Measurements from ENCODE around the gene SPSB2.

DNA sequence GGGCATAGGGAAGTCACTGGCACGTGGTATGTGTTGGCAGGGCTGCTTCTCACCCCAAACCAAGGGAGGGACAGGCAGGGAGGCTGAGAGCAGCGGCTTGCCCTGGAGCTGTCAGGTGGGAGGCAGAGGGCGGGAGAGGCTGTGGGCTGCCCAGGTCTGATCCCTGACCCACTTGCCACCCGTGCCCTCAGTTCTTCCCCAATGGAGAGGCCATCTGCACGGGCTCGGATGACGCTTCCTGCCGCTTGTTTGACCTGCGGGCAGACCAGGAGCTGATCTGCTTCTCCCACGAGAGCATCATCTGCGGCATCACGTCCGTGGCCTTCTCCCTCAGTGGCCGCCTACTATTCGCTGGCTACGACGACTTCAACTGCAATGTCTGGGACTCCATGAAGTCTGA, 27.7 kb downstream of the SPSB2 start:
- no peak for TF ChIP-seq EZH2 (IDR thresholded peaks at IDR 0.05; ENCODE audit: low read length, unreplicated experiment)
- TF ChIP-seq, protein P1, sequence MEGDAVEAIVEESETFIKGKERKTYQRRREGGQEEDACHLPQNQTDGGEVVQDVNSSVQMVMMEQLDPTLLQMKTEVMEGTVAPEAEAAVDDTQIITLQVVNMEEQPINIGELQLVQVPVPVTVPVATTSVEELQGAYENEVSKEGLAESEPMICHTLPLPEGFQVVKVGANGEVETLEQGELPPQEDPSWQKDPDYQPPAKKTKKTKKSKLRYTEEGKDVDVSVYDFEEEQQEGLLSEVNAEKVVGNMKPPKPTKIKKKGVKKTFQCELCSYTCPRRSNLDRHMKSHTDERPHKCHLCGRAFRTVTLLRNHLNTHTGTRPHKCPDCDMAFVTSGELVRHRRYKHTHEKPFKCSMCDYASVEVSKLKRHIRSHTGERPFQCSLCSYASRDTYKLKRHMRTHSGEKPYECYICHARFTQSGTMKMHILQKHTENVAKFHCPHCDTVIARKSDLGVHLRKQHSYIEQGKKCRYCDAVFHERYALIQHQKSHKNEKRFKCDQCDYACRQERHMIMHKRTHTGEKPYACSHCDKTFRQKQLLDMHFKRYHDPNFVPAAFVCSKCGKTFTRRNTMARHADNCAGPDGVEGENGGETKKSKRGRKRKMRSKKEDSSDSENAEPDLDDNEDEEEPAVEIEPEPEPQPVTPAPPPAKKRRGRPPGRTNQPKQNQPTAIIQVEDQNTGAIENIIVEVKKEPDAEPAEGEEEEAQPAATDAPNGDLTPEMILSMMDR (conservative IDR thresholded peaks at IDR 0.05; ENCODE audit: low read depth, low read length): no peak

Data from PC-3 (cell line).